Measurements from ENCODE around the gene CCDC170. TPM values are rescaled to one million over a fixed set of nuclear protein-coding genes. Genes with fewer than 3 reads are reported as not detected.

The CCDC170 gene
- total and polyA plus RNA-seq, 2 of the 8 experiments (the other 6 are each of a cell fraction or from before 2014, with no cell fraction given), result 0.06 to 0.09 TPM

DNA sequence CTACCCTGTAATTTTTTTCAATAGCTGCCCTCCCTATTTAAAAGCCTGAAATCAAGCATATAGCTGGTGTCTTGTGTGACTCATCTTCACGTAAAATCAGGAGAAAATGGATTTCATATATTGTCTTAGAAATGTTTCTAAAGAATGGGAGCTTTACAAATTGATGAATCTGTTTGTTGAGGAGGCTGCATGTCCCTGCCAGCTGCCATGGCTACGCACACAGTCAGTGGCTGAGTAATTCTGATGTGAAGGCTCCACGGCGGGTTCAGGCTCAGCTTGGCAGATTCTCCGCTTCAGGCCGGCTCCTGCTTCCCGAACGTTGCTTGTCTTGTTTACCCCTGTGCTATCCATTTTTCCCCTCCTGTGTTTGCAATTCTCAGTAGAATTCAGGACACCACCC lies 82.8 kb downstream of the CCDC170 start:
- Histone ChIP-seq H3K36me3 (ENCODE audit: control insufficient read depth in 2 of 4, insufficient read depth in 4 of 4, low read length in 3 of 4) (no peaks in the 10 kb centered on the region), H4K8ac (ENCODE audit: extremely low read depth, insufficient read depth, low read length) (no peak overlapping the region), H4K20me1 (replicated peaks in 1 of 2; ENCODE audit: control insufficient read depth in 1 of 2, insufficient read depth in 2 of 2, low read length in 2 of 2) (no peaks in the 10 kb centered on the region), H3K14ac (ENCODE audit: insufficient read length) (no peak overlapping the region), H3K18ac (ENCODE audit: extremely low read depth, low read length) (no peak overlapping the region), H3K27ac (ENCODE audit: low read depth, low read length) (no peak overlapping the region), H2BK120ac (replicated peaks; ENCODE audit: low read depth, low read length) (no peak overlapping the region), H3K23me2 (ENCODE audit: low read depth, low read length) (no peaks in the 10 kb centered on the region), H2AFZ (ENCODE audit: low read length) (no peak overlapping the region), H3K56ac (replicated peaks; ENCODE audit: insufficient read length, low read depth, low read length) (no peak overlapping the region), H2BK12ac (ENCODE audit: low read depth, low read length) (no peak overlapping the region), H3K9me3 (ENCODE audit: insufficient read depth in 2 of 2, low read depth in 1 of 2, low read length in 1 of 2) (peaks cover 0 to 2% of the 10 kb centered on the region in 2 experiments; a peak in 1 of 4 replicates), H2AK5ac (ENCODE audit: low read depth, low read length) (no peak overlapping the region), H3K27me3 (replicated peaks in 1 of 4; ENCODE audit: control insufficient read depth in 3 of 4, extremely low read depth in 1 of 4, insufficient read depth in 3 of 4, low read length in 3 of 4) (no peaks in the 10 kb centered on the region), H4K91ac (replicated peaks; ENCODE audit: insufficient read length, low read length) (no peak overlapping the region), H3K79me1 (ENCODE audit: low read depth, low read length) (no peaks in the 10 kb centered on the region), H2BK5ac (ENCODE audit: low read depth, low read length) (no peak overlapping the region), H3K4ac (replicated peaks; ENCODE audit: insufficient read length, low read depth, low read length) (no peak overlapping the region), H3K9ac (replicated peaks in 1 of 4; ENCODE audit: extremely low read depth in 1 of 4, low read depth in 3 of 4, low read length in 3 of 4) (no peak overlapping the region), H2BK15ac (ENCODE audit: low read length) (no peak overlapping the region), H2BK20ac (ENCODE audit: low read length) (no peak overlapping the region), H3K4me1 (replicated peaks in 1 of 4; ENCODE audit: control insufficient read depth in 3 of 4, insufficient read depth in 4 of 4, low read length in 3 of 4) (no peaks in the 10 kb centered on the region), H3K79me2 (ENCODE audit: control insufficient read depth in 1 of 2, insufficient read depth in 2 of 2, low read length in 2 of 2) (no peaks in the 10 kb centered on the region), H3K23ac (ENCODE audit: insufficient read length) (no peak overlapping the region), H3K4me3 (ENCODE audit: extremely low read depth in 1 of 4, insufficient read depth in 2 of 4, low read depth in 3 of 4, low read length in 4 of 4) (no peak overlapping the region), H3K4me2 (ENCODE audit: insufficient read depth in 1 of 2, low read depth in 2 of 2, low read length in 2 of 2) (no peak overlapping the region), H4K5ac (ENCODE audit: insufficient read length, low read depth, low read length) (no peak overlapping the region)
- POLR2A ChIA-PET (ENCODE audit: partially characterized antibody), result no interaction called here
- DNase-seq (ENCODE audit: low read depth in 1 of 2, low spot score in 2 of 2) (no peak), FAIRE-seq (no peak)
- WGBS, 2 experiments (ENCODE audit: extremely low coverage in 1 of 2, insufficient coverage in 1 of 2, insufficient read length in 1 of 2, insufficient replicate concordance in 2 of 2, low coverage in 1 of 2, low lambda C conversion rate in 2 of 2, missing lambda C conversion rate in 1 of 2), result 93% methylated on average over 8 of the region's 8 CpGs; no CpG with 5 or more reads in 1 of the 2 experiments
- CTCF ChIA-PET (ENCODE audit: partially characterized antibody), result no interaction called here
- TF ChIP-seq CTBP2 (IDR thresholded peaks at IDR 0.05; ENCODE audit: borderline replicate concordance, insufficient read depth, insufficient read length, low read length) (no peak), HDAC6 (IDR thresholded peaks at IDR 0.05; ENCODE audit: low read depth, low read length) (no peak), BACH1 (IDR thresholded peaks at IDR 0.05; ENCODE audit: low read length) (no peak), TCF12 (IDR thresholded peaks at IDR 0.05; ENCODE audit: low read depth, low read length) (no peak), JUN (IDR thresholded peaks at IDR 0.05; ENCODE audit: low read depth, low read length) (no peak), SAP30 (IDR thresholded peaks at IDR 0.05; ENCODE audit: insufficient read depth, insufficient replicate concordance, low read length) (no peak), HDAC2 (IDR thresholded peaks at IDR 0.05; ENCODE audit: borderline replicate concordance in 1 of 2, low read depth in 2 of 2, low read length in 2 of 2) (no peak), YY1 (IDR thresholded peaks at IDR 0.05; ENCODE audit: low read depth, low read length) (no peak), CBX8 (IDR thresholded peaks at IDR 0.05; ENCODE audit: borderline replicate concordance, low read depth, low read length) (no peak), SIRT6 (IDR thresholded peaks at IDR 0.05; ENCODE audit: low read length) (no peak), RNF2 (IDR thresholded peaks at IDR 0.05; ENCODE audit: borderline replicate concordance, low read depth, low read length, missing control alignments, poor library complexity, severe bottlenecking) (no peak), CREB1 (IDR thresholded peaks at IDR 0.05) (no peak)
- TF ChIP-seq, protein P1, sequence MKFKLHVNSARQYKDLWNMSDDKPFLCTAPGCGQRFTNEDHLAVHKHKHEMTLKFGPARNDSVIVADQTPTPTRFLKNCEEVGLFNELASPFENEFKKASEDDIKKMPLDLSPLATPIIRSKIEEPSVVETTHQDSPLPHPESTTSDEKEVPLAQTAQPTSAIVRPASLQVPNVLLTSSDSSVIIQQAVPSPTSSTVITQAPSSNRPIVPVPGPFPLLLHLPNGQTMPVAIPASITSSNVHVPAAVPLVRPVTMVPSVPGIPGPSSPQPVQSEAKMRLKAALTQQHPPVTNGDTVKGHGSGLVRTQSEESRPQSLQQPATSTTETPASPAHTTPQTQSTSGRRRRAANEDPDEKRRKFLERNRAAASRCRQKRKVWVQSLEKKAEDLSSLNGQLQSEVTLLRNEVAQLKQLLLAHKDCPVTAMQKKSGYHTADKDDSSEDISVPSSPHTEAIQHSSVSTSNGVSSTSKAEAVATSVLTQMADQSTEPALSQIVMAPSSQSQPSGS (IDR thresholded peaks at IDR 0.05; ENCODE audit: low read length), result no peak
